ENCODE data around the gene TMEM143. TPM values are rescaled to one million over a fixed set of nuclear protein-coding genes. Genes with fewer than 3 reads are reported as not detected.

Gene TMEM143
- total RNA-seq, 1 experiment from 2014 or later = 7.5 TPM

DNA sequence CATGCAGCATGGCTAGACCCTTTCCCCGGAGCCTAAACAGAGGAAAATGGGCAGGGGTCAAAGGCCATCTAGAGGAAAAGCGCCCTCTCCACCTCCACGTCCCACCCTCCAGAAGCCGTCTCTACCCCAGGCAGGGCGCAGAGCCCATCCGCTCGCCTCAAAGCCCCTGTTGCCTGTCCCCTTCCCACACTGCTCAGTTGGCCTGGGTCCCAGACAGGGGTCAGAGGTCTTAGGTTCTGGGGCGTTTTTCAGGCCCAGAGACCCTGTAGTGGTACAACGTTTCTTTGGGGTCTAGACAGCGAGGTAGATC, 285 bp downstream of the TMEM143 start:
- no peak for DNase-seq (ENCODE audit: low spot score)
- ChIA-PET POLR2A (ENCODE audit: low non-redundant PET) (interaction anchor here (0.6 kb wide), 1 partner anchor 40 kb away, joined by 4 read pairs; no protein-coding TSS in a partner anchor), CTCF (interaction anchor here (0.5 to 2.0 kb wide), 6 partner anchors 13 to 297 kb away, joined by 3 to 15 read pairs (median 4); partner anchors contain the start of gene KDELR1)
- Histone ChIP-seq H3K9me3 (ENCODE audit: low read depth, low read length, poor library complexity, severe bottlenecking) (no peaks in the 10 kb centered on the region), H3K4me3 (ENCODE audit: low read depth, low read length, poor library complexity, severe bottlenecking) (peak overlapping the region; percentile 46), H3K36me3 (ENCODE audit: insufficient read depth, low read length, poor library complexity, severe bottlenecking) (no peaks in the 10 kb centered on the region), H3K27ac (ENCODE audit: low read depth, low read length, poor library complexity, severe bottlenecking) (peak overlapping the region; percentile 82), H3K4me1 (ENCODE audit: insufficient read depth, low read length, poor library complexity, severe bottlenecking) (peaks cover 9% of the 10 kb centered on the region), H3K27me3 (replicated peaks; ENCODE audit: insufficient read depth, low read depth, low read length, poor library complexity) (no peaks in the 10 kb centered on the region)
- TF ChIP-seq, protein P1, sequence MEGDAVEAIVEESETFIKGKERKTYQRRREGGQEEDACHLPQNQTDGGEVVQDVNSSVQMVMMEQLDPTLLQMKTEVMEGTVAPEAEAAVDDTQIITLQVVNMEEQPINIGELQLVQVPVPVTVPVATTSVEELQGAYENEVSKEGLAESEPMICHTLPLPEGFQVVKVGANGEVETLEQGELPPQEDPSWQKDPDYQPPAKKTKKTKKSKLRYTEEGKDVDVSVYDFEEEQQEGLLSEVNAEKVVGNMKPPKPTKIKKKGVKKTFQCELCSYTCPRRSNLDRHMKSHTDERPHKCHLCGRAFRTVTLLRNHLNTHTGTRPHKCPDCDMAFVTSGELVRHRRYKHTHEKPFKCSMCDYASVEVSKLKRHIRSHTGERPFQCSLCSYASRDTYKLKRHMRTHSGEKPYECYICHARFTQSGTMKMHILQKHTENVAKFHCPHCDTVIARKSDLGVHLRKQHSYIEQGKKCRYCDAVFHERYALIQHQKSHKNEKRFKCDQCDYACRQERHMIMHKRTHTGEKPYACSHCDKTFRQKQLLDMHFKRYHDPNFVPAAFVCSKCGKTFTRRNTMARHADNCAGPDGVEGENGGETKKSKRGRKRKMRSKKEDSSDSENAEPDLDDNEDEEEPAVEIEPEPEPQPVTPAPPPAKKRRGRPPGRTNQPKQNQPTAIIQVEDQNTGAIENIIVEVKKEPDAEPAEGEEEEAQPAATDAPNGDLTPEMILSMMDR (conservative IDR thresholded peaks at IDR 0.05; ENCODE audit: low read depth, low read length) = no peak
- no peak for TF ChIP-seq EZH2 (IDR thresholded peaks at IDR 0.05; ENCODE audit: borderline replicate concordance, low read depth, low read length, poor library complexity, severe bottlenecking)
- BruUV-seq (replicated peaks) = no TSS peak
- intact Hi-C loops (cut with micrococcal nuclease; ENCODE audit: unreplicated experiment) = no loop called here

DNA sequence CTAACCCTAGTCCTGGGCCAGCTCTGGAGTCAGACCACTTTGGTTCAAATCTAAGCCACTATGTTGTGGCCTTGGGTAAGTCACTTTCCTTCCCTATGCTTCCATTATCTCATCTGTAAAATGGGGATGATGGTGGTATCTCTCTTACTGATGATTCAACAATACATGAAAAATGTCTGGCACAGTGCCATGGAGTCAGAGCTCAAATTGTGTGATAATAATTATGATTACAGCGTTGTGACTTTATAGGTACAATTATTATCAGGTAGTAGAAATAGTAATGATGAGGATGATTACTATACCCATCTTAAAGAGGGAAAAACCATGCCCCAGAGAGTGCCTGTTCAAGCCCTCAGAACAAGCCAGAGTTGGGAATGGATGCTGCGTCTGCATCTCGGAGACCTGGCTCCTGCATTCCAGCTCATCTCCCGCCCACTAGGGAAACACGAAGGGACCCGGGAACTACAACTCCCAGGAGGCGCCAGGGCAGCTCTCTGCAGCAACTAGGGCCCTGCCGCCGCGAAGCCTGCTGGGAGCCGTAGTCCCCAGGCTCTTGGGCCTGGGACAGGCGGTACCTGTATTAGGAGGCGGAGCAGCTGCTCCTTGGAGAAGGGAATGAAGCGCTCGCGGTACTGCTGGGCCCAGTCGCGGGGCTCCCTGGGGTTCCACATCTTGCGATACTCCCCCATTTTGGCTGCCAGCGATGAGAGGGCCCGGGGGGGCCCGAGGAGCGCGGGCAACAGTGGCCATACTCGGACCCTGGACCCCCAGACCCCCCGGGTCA, 832 bp downstream of the TMEM143 start:
- H3K4me3 ChIP-seq (ENCODE audit: low read depth, low read length, poor library complexity, severe bottlenecking) = peak overlapping the region; percentile 46
- H3K27me3 ChIP-seq (replicated peaks; ENCODE audit: insufficient read depth, low read depth, low read length, poor library complexity) = no peaks in the 10 kb centered on the region
- TF ChIP-seq EZH2 (IDR thresholded peaks at IDR 0.05; ENCODE audit: borderline replicate concordance, low read depth, low read length, poor library complexity, severe bottlenecking) = no peak
- TF ChIP-seq, protein P1 (conservative IDR thresholded peaks at IDR 0.05; ENCODE audit: low read depth, low read length) = no peak
- H3K4me1 ChIP-seq (ENCODE audit: insufficient read depth, low read length, poor library complexity, severe bottlenecking) = peaks cover 9% of the 10 kb centered on the region
- peak overlapping the region; percentile 82 for H3K27ac ChIP-seq (ENCODE audit: low read depth, low read length, poor library complexity, severe bottlenecking)
- intact Hi-C loops (cut with micrococcal nuclease; ENCODE audit: unreplicated experiment) = no loop called here
- ChIA-PET CTCF (interaction anchor here (0.6 to 2.0 kb wide), 5 partner anchors 12 to 127 kb away, joined by 3 to 15 read pairs (median 4); partner anchors contain the start of gene KDELR1), POLR2A (ENCODE audit: low non-redundant PET) (no interaction called here)
- DNase-seq (ENCODE audit: low spot score) = peak; percentile 98
- H3K9me3 ChIP-seq (ENCODE audit: low read depth, low read length, poor library complexity, severe bottlenecking) = no peaks in the 10 kb centered on the region
- BruUV-seq (replicated peaks) = no TSS peak
- H3K36me3 ChIP-seq (ENCODE audit: insufficient read depth, low read length, poor library complexity, severe bottlenecking) = no peaks in the 10 kb centered on the region

DNA sequence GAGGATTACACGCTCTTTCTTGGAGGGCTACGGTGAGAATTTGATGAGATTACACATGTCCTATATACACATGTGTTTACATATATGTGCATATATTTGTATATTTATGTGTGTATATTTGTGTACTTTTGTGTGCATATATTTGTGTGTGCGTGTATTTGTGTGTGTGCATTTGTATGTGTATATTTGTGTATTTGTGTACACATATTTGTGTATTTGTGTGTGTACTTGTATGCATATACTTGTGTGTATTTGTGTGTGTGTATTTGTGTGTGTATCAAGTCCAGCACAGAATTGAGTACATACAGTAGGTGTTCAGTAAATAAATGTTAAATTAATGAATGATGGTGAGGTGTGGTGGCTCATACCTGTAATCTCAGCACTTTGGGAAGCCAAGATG, 1.8 kb downstream of the TMEM143 start:
- Histone ChIP-seq H3K27me3 (replicated peaks; ENCODE audit: insufficient read depth, low read depth, low read length, poor library complexity) (no peaks in the 10 kb centered on the region), H3K27ac (ENCODE audit: low read depth, low read length, poor library complexity, severe bottlenecking) (no peak overlapping the region), H3K4me3 (ENCODE audit: low read depth, low read length, poor library complexity, severe bottlenecking) (no peak overlapping the region), H3K4me1 (ENCODE audit: insufficient read depth, low read length, poor library complexity, severe bottlenecking) (peaks cover 9% of the 10 kb centered on the region), H3K9me3 (ENCODE audit: low read depth, low read length, poor library complexity, severe bottlenecking) (no peaks in the 10 kb centered on the region), H3K36me3 (ENCODE audit: insufficient read depth, low read length, poor library complexity, severe bottlenecking) (no peaks in the 10 kb centered on the region)
- DNase-seq (ENCODE audit: low spot score) = no peak
- TF ChIP-seq, protein P1 (conservative IDR thresholded peaks at IDR 0.05; ENCODE audit: low read depth, low read length) = no peak
- TF ChIP-seq EZH2 (IDR thresholded peaks at IDR 0.05; ENCODE audit: borderline replicate concordance, low read depth, low read length, poor library complexity, severe bottlenecking) = no peak
- CTCF ChIA-PET = no interaction called here
- BruUV-seq (replicated peaks) = TSS peak; percentile 56
- intact Hi-C loops (cut with micrococcal nuclease; ENCODE audit: unreplicated experiment) = no loop called here
- POLR2A ChIA-PET (ENCODE audit: low non-redundant PET) = no interaction called here

Data from A673 (cell line).